GM12878 (cell line): ENCODE results near the gene SETD4. TPM values are rescaled to one million over a fixed set of nuclear protein-coding genes. Genes with fewer than 3 reads are reported as not detected.

ENCODE experiments used
- ATAC-seq: fragments of 200-7000 bp; cut with Tn5 transposase; 3 replicates; pipeline ENCODE4 v1.9.1; 2020; ENCODE audit warnings: mild to moderate bottlenecking, moderate library complexity
- BruUV-seq: library from RNA; stranded (reverse); fragments of 400-500 nt; replicated peaks from 2 replicates; lab custom pipeline; 2021; lab: Mats Ljungman, UMichigan
- CTCF ChIA-PET: fragments of 300-600 bp; sonication (Branson Sonifier 250); formaldehyde crosslinking; extraction: SDS; loops from one replicate; lab custom pipeline; 2021; ENCODE audit warnings: inconsistent platforms; lab: Yijun Ruan, JAX
- POLR2A ChIA-PET: fragments of 350-600 bp; formaldehyde crosslinking; extraction: SDS; loops from one replicate; lab custom pipeline; 2021; ENCODE audit warnings: inconsistent platforms; lab: Charles Lee
- RAD21 ChIA-PET: fragments of 300-600 bp; sonication (Branson Sonifier 250); formaldehyde crosslinking; loops from one replicate; lab custom pipeline; 2023; ENCODE audit warnings: antibody characterized with exemption; ENCODE audit not compliant: unreplicated experiment; lab: Charles Lee
- SMC1A ChIA-PET: fragments of 300-600 bp; sonication (Branson Sonifier 250); formaldehyde crosslinking; loops from one replicate; lab custom pipeline; 2023; ENCODE audit not compliant: unreplicated experiment, uncharacterized antibody; lab: Charles Lee
- DNase-seq: peaks from one replicate; pipeline ENCODE4 v3.0.0-alpha.2; 2011; ENCODE audit warnings: low read depth, low spot score
- FAIRE-seq: peaks from 3 replicates; lab custom pipeline; 2011; peaks lifted over from hg19 to GRCh38; lab: Jason Lieb, UNC
- H2AFZ ChIP-seq: 2 replicates; pipeline ENCODE4 v1.6.0; 2011; ENCODE audit warnings: low read depth, low read length, control low read depth; ENCODE audit not compliant: control insufficient read depth
- H3K27ac ChIP-seq: 2 replicates; pipeline ENCODE4 v1.5.1; 2011; ENCODE audit warnings: control low read depth; ENCODE audit not compliant: control insufficient read depth, insufficient read depth
- H3K27me3 ChIP-seq, 2 experiments: replicated peaks in 1 of 2; 2 replicates each; pipeline versions ENCODE4 v1.6.0 to v1.6.1; 2011; ENCODE audit warnings: low read length in 1 of 2; ENCODE audit not compliant: control insufficient read depth in 2 of 2, insufficient read depth in 2 of 2
- H3K36me3 ChIP-seq, 2 experiments: 2 replicates each; pipeline ENCODE4 v1.5.1; 2011; ENCODE audit warnings: low read length in 1 of 2; ENCODE audit not compliant: control insufficient read depth in 2 of 2, insufficient read depth in 2 of 2
- H3K4me1 ChIP-seq: 2 replicates; pipeline ENCODE4 v1.6.1; 2011; ENCODE audit warnings: mild to moderate bottlenecking, low read length, moderate library complexity, mixed read lengths; ENCODE audit not compliant: control insufficient read depth, insufficient read depth
- H3K4me2 ChIP-seq: 2 replicates; pipeline ENCODE4 v1.6.0; 2011; ENCODE audit warnings: control low read depth; ENCODE audit not compliant: control insufficient read depth, insufficient read depth
- H3K4me3 ChIP-seq: fragments of 200-600 bp; sonication (generic); 2 replicates; pipeline ENCODE4 v1.5.1; 2016
- H3K79me2 ChIP-seq: 2 replicates; pipeline ENCODE4 v1.6.0; 2011; ENCODE audit warnings: low read length; ENCODE audit not compliant: control insufficient read depth, insufficient read depth
- H3K9ac ChIP-seq: 2 replicates; pipeline ENCODE4 v1.8.0; 2011; ENCODE audit warnings: low read length, control low read depth, mixed read lengths; ENCODE audit not compliant: control insufficient read depth, insufficient read depth
- H3K9me3 ChIP-seq: replicated peaks from 3 replicates; pipeline ENCODE4 v1.5.1; 2011; ENCODE audit warnings: mild to moderate bottlenecking, low read length; ENCODE audit not compliant: control insufficient read depth, insufficient read depth
- H4K20me1 ChIP-seq: 2 replicates; pipeline ENCODE4 v1.6.0; 2011; ENCODE audit not compliant: control insufficient read depth, insufficient read depth
- BMI1 ChIP-seq: fragments of 450-650 bp; IDR thresholded peaks from 2 replicates; pipeline ENCODE4 v1.6.1; 2016; ENCODE audit warnings: mild to moderate bottlenecking, moderate library complexity, borderline replicate concordance
- CREM ChIP-seq: IDR thresholded peaks from 2 replicates; pipeline ENCODE4 v1.6.1; 2014; ENCODE audit warnings: antibody characterized with exemption, low read depth
- NFYA ChIP-seq: IDR thresholded peaks from 2 replicates; pipeline ENCODE4 v1.6.1; 2011; ENCODE audit warnings: low read depth, mild to moderate bottlenecking, low read length, improper control_type of control experiment, borderline replicate concordance
- SMAD5 ChIP-seq: IDR thresholded peaks from 2 replicates; pipeline ENCODE4 v1.6.1; 2016; ENCODE audit warnings: antibody characterized with exemption, low read depth
- SRF ChIP-seq, 2 experiments: IDR thresholded peaks; 2 replicates each; pipeline ENCODE4 v1.6.1; 2011; ENCODE audit warnings: low read depth in 2 of 2, low read length in 2 of 2, mild to moderate bottlenecking in 1 of 2, moderate library complexity in 1 of 2
- SUZ12 ChIP-seq: fragments of 200-600 bp; sonication (generic); IDR thresholded peaks from one replicate; pipeline ENCODE4 v1.6.1; 2018; ENCODE audit warnings: antibody characterized with exemption, mild to moderate bottlenecking; ENCODE audit not compliant: unreplicated experiment
- TCF3 ChIP-seq: IDR thresholded peaks from 2 replicates; pipeline ENCODE4 v1.6.1; 2012; ENCODE audit warnings: low read depth, mild to moderate bottlenecking, low read length, borderline replicate concordance; ENCODE audit not compliant: insufficient read depth
- TCF7 ChIP-seq: IDR thresholded peaks from 2 replicates; pipeline ENCODE4 v1.6.1; 2014; ENCODE audit warnings: antibody characterized with exemption, borderline replicate concordance
- in situ Hi-C: fragments of 300-500 bp; cut with MboI; formaldehyde crosslinking; loops from 9 replicates; pipeline ENCODE4 v1.14.3; 2018; ENCODE audit warnings: mixed read lengths
- intact Hi-C: fragments of 100-400 bp; cut with micrococcal nuclease; formaldehyde crosslinking; loops from one replicate; pipeline ENCODE4 v1.14.2; 2022; ENCODE audit not compliant: unreplicated experiment
- polyA plus RNA-seq, 11 experiments: library from polyadenylated mRNA; depleted of rRNA in 4 of 11; unstranded in 6 of 11; stranded (reverse) in 5 of 11; fragments of >200 nt; fragmentation: Nextera tagmentation in 4 of 11; fragmentation: Illumina TruSeq in 1 of 11; extraction: Ambion mirVana in 4 of 11; extraction: Trizol in 1 of 11; gene quantifications; 1 replicate in 1 of 11; 2 replicates in 10 of 11; pipeline versions ENCODE4 v1.2.1 to v1.2.3, GENCODE V29; 2011 to 2016; ENCODE audit warnings: inconsistent platforms in 2 of 11, missing spikeins in 2 of 11, low read depth in 1 of 11
- total RNA-seq, 4 experiments: library from RNA; depleted of rRNA in 3 of 4; stranded (reverse); fragments of >200 nt in 3 of 4; fragmentation: Illumina TruSeq in 1 of 4; extraction: Trizol in 1 of 4; gene quantifications; 2 replicates each; pipeline versions ENCODE4 v1.2.1 to v1.2.3, GENCODE V29; 2013 to 2021

The SETD4 gene
- total and polyA plus RNA-seq, 10 of the 15 experiments (the other 5 are each of a cell fraction or from before 2014, with no cell fraction given) = 10.3 to 37.0 (median 18.6) TPM

DNA sequence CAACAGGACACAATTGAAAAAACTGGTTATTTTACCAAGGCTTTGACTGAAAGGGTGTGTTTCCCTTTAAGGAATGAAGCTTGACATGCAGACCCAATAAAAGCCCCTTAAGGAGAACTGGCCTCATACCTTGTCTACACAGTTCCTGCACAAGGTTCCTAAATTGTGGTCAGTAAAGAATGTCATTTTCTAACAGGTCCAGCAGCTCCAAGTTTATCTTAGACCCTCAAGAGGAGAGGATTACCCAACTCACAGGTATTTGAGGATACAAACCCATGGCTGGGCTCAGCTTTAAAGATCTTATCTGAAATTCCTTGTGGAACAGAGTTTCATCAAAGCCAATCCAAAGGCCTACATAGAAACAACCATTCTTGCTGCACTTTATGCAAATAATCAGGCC is 43.1 kb upstream of the SETD4 start:
- Histone ChIP-seq H3K4me2 (no peak overlapping the region), H3K4me1 (peaks cover 4% of the 10 kb centered on the region; the same call in 1 of the 2 replicates), H3K27me3 (peaks cover 0 to 5% of the 10 kb centered on the region in 2 experiments; a peak in 2 of 4 replicates), H3K9ac (no peak overlapping the region), H3K27ac (no peak overlapping the region), H4K20me1 (no peaks in the 10 kb centered on the region), H3K9me3 (no peaks in the 10 kb centered on the region), H3K4me3 (no peak overlapping the region), H3K36me3 (no peaks in the 10 kb centered on the region), H2AFZ (no peak overlapping the region), H3K79me2 (no peaks in the 10 kb centered on the region)
- no TSS peak for BruUV-seq
- POLR2A ChIA-PET = no interaction called here
- RAD21 ChIA-PET = interaction anchor here (1.1 to 1.5 kb wide), 2 partner anchors 43 to 51 kb away, joined by 3 to 6 read pairs; partner anchors contain the start of gene SETD4
- CTCF ChIA-PET = interaction anchor here (1.1 to 2.2 kb wide), 7 partner anchors 9 to 263 kb away, joined by 3 to 11 read pairs (median 4); partner anchors contain the start of gene SETD4
- no peak for DNase-seq
- SMC1A ChIA-PET = interaction anchor here (0.8 to 1.6 kb wide), 5 partner anchors 9 to 45 kb away, joined by 3 to 6 read pairs (median 3); partner anchors contain the start of gene SETD4
- no peak for ATAC-seq
- FAIRE-seq = no peak
- TF ChIP-seq TCF3 (no peak), TCF7 (no peak), NFYA (no peak), SMAD5 (no peak), BMI1 (no peak), CREM (no peak), SUZ12 (no peak), SRF (IDR thresholded peaks at IDR 0.05; ENCODE audit: low read depth in 2 of 2, low read length in 2 of 2) (no peak)
- intact Hi-C loops = no loop called here
- in situ Hi-C loops = no loop called here
